PC-9 (cell line): ENCODE measurements around the gene SHOC2.

ENCODE experiments used
- EZH2 ChIP-seq: fragments of 200-600 bp; sonication (generic); IDR thresholded peaks from 2 replicates; pipeline ENCODE4 v1.8.0; 2017; ENCODE audit warnings: antibody characterized with exemption, low read depth
- TF ChIP-seq, protein P1 (sequence below): fragments of 200-600 bp; sonication (generic); conservative IDR thresholded peaks from 2 replicates; pipeline ENCODE4 v1.6.1; 2017; ENCODE audit warnings: mixed run types, antibody characterized with exemption, mild to moderate bottlenecking, moderate library complexity

DNA sequence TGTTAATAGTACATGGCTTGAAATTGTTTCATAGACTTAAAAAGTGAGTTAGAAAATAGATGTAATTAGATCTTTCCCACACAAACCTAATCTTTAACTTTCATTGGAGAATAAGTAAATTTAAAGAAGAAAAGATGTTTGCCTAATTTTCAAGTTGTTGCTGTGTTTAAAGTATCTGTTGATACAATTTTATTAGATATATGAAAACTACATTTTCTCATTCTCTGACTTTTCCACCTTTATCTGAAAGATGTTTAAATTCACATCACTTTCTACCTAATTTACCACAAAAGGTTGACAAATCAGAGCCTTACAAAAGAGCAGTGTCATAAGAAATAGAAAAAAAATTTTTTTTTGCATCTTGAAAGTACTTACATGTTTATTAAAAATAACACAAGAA lies 45.8 kb downstream of the SHOC2 start:
- TF ChIP-seq, protein P1, sequence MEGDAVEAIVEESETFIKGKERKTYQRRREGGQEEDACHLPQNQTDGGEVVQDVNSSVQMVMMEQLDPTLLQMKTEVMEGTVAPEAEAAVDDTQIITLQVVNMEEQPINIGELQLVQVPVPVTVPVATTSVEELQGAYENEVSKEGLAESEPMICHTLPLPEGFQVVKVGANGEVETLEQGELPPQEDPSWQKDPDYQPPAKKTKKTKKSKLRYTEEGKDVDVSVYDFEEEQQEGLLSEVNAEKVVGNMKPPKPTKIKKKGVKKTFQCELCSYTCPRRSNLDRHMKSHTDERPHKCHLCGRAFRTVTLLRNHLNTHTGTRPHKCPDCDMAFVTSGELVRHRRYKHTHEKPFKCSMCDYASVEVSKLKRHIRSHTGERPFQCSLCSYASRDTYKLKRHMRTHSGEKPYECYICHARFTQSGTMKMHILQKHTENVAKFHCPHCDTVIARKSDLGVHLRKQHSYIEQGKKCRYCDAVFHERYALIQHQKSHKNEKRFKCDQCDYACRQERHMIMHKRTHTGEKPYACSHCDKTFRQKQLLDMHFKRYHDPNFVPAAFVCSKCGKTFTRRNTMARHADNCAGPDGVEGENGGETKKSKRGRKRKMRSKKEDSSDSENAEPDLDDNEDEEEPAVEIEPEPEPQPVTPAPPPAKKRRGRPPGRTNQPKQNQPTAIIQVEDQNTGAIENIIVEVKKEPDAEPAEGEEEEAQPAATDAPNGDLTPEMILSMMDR = no peak
- no peak for TF ChIP-seq EZH2
